Lower leg skin (tissue), 4 donors: Measurements from ENCODE around the gene SMCO4. TPM values are rescaled to one million over a fixed set of nuclear protein-coding genes. Genes with fewer than 3 reads are reported as not detected.

ENCODE experiments used
- DNase-seq, 2 donors: peaks; one replicate each; pipeline ENCODE4 v3.0.0-alpha.2; 2019; ENCODE audit warnings: low spot score in 2 of 2
- H3K4me3 ChIP-seq: fragments of 200-600 bp; sonication (generic); 2 replicates; pipeline ENCODE4 v1.5.1; 2017; ENCODE audit warnings: mild to moderate bottlenecking, low read depth; ENCODE audit not compliant: poor library complexity, severe bottlenecking
- CTCF ChIP-seq, 3 donors: fragments of 450-650 bp; IDR thresholded peaks; one replicate each; pipeline ENCODE4 v1.5.1; 2016; ENCODE audit warnings: antibody characterized with exemption in 3 of 3, mild to moderate bottlenecking in 3 of 3, moderate library complexity in 2 of 3
- POLR2A ChIP-seq, 2 donors: fragments of 450-650 bp; IDR thresholded peaks; one replicate each; pipeline ENCODE4 v1.6.1; 2016 to 2017; ENCODE audit warnings: antibody characterized with exemption in 2 of 2, mild to moderate bottlenecking in 1 of 2, moderate library complexity in 1 of 2
- WGBS, 2 donors: methylation state at CpG; one replicate each; pipeline ENCODE4 v1.1.5; 2018; 5-methylcytosine and 5-hydroxymethylcytosine counted together
- intact Hi-C: fragments of 100-400 bp; cut with DNase I; formaldehyde crosslinking; loops from one replicate; pipeline ENCODE4 v1.15.0; 2023; ENCODE audit warnings: low total_unique reads
- total RNA-seq, 4 donors: library from RNA; depleted of rRNA; stranded (reverse); fragments of >200 nt; gene quantifications; one replicate each; pipeline ENCODE4 v1.1.0, GENCODE V29; 2016

Gene SMCO4
- total RNA-seq, 4 donors from 2014 or later: 8.2 to 30.4 (median 15.3) TPM

DNA sequence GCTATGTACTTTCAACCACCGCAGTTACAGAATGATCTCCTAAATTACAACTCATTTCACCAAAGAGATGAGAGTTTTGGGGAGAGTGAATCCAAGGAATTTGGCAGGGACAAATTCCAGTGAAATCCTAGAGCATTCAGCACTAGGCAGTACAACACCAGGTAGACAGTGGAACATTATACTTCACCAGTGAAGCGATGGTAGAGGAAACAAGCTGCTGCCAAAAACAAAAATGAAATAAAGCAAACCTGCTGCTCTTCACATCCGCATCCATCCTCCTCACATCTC is 16.9 kb downstream of the SMCO4 start:
- no peak overlapping the region for H3K4me3 ChIP-seq
- intact Hi-C loops: no loop called here
- no peak for DNase-seq
- no peak for TF ChIP-seq CTCF (IDR thresholded peaks at IDR 0.05)
- no peak for TF ChIP-seq POLR2A (IDR thresholded peaks at IDR 0.05)
- WGBS, 2 donors: 67 to 80% methylated on average over 3 of the region's 3 CpGs

DNA sequence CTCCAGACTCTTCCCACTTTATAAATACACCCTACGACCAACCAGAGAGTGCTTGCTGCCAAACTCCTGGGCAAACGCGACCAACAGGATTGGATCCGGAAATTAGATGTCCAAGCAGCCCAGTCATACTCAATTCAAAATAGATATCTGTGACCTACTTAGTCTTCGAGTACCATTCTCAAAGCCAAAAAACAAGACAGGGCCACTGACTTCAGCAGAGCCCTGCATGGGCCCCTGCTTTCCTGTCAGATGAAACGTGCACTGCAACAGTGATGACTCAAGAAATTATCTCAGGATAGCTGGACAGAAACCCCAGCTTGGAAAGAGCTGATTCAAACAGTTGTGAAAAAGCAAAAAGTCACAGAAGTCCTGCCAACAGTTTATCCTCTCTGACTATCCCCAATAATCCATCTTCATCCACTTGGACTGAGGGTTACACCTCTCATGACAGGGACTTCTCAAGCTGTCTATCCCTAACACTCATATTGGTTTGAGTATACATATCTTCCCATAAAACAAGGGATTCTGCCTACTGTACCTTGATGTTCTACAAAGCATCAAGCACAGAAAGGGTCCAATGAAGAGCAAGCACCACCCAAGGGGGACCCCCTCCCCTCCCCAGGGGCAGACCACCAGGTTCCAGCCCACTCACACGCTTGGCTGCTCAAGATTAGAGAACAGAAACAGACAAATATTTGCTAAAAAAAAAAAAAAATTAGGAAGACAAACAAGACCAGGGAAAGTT is 17.4 kb downstream of the SMCO4 start:
- intact Hi-C loops: no loop called here
- no peak for DNase-seq
- 50 to 64% methylated on average over 7 of the region's 7 CpGs for WGBS, 2 donors
- no peak overlapping the region for H3K4me3 ChIP-seq
- TF ChIP-seq CTCF (IDR thresholded peaks at IDR 0.05): no peak
- no peak for TF ChIP-seq POLR2A (IDR thresholded peaks at IDR 0.05)

GRCh38 chr11:93524858-93525257 is 18.3 kb downstream of the SMCO4 start:
- WGBS, 2 donors: 88 to 93% methylated on average over 2 of the region's 2 CpGs
- no peak overlapping the region for H3K4me3 ChIP-seq
- TF ChIP-seq CTCF (IDR thresholded peaks at IDR 0.05): no peak
- TF ChIP-seq POLR2A (IDR thresholded peaks at IDR 0.05): no peak
- no peak for DNase-seq
- intact Hi-C loops: no loop called here

DNA sequence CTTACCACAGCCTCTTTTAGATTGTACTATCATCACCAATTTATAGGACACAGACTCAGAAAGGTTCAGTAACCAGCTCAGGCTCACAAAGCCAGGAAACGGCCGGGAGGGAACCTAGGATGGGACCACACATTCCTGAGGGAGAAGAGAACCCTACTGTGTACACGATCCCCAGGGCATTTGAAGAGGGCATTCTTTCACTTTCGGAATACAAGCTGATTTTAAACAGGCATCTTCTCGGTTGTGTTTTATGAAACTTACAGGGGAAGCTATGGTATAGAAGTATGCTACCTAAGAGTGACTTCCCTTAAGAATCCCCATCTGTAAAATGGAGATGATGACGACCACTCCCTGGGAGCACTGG is 19.0 kb downstream of the SMCO4 start:
- no peak for TF ChIP-seq POLR2A (IDR thresholded peaks at IDR 0.05)
- TF ChIP-seq CTCF (IDR thresholded peaks at IDR 0.05): no peak
- WGBS, 2 donors: 74 to 80% methylated on average over 6 of the region's 6 CpGs
- no peak overlapping the region for H3K4me3 ChIP-seq
- DNase-seq: no peak
- intact Hi-C loops: no loop called here

DNA sequence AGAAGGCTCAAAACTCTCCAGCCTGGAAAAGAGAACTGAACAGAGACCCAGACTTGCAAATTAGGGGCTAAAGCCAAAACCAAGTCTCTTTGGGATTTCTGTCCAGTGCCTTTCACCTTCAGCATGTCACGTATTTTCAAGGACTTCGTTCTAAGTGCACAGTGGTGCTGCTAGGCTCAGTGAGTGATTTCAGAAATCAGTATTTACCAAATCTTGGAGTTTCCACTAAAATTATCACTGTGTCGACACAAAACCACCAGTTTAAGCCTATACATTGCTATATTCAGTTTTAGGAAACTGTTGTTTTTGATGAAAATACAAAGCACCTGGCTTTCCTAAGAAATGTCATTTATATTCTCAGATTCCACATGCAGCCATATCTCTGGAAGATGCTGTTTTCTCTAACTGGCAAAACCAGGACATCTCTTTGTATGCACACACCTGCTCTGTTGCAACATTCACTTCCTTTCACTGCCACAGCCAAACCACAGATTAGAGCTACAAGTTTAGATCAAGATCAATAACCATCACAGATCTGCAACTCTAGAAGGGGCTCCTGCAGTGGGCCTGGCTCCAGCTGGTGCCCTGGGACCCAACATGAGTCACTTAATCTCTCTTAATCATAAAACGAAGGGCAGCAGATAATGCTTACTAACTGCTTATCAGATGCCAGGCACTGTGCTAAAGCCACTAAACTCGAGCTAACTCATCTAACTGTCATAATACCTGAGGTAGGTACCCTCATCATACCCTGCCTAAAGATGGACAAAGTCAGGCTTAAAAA is 22.3 kb downstream of the SMCO4 start:
- TF ChIP-seq POLR2A (IDR thresholded peaks at IDR 0.05): no peak
- no peak for TF ChIP-seq CTCF (IDR thresholded peaks at IDR 0.05)
- DNase-seq: no peak
- 71 to 73% methylated on average over 5 of the region's 5 CpGs for WGBS, 2 donors
- intact Hi-C loops: no loop called here
- no peak overlapping the region for H3K4me3 ChIP-seq
